ENCODE measurements around the gene CCDC191.

DNA sequence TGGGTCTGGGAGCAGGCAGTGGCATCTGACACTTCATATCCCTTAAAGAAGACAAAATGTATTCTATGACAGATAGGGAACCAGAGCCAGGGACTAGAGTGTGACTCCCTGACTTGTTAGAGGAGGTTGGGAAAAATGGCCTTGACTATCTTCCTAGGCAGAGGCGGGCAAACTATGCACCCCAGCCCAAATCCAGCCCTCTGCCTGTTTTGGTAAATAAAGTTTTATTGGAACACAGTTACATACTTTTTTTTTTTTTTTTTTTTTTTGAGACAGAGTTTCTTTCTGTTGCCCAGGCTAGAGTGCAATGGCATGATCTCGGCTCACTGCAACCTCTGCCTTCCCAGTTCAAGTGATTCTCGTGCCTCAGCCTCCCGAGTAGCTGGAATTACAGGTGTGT lies 47.5 kb upstream of the CCDC191 start:
- TF ChIP-seq, protein P1, sequence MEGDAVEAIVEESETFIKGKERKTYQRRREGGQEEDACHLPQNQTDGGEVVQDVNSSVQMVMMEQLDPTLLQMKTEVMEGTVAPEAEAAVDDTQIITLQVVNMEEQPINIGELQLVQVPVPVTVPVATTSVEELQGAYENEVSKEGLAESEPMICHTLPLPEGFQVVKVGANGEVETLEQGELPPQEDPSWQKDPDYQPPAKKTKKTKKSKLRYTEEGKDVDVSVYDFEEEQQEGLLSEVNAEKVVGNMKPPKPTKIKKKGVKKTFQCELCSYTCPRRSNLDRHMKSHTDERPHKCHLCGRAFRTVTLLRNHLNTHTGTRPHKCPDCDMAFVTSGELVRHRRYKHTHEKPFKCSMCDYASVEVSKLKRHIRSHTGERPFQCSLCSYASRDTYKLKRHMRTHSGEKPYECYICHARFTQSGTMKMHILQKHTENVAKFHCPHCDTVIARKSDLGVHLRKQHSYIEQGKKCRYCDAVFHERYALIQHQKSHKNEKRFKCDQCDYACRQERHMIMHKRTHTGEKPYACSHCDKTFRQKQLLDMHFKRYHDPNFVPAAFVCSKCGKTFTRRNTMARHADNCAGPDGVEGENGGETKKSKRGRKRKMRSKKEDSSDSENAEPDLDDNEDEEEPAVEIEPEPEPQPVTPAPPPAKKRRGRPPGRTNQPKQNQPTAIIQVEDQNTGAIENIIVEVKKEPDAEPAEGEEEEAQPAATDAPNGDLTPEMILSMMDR (IDR thresholded peaks at IDR 0.05): no peak
- no peak for TF ChIP-seq POLR2A (IDR thresholded peaks at IDR 0.05)
